ENCODE data around the gene CYLC1. TPM values are rescaled to one million over a fixed set of nuclear protein-coding genes. Genes with fewer than 3 reads are reported as not detected.

The CYLC1 gene
- total RNA-seq = not detected in 2 replicates

GRCh38 chrX:83860846-83861245 lies at the start of gene CYLC1:
CYLC1 (plus strand) TSS chrX:83861146; CDS start chrX:83861183, 37 bp downstream.

Measured in hair follicular keratinocyte (primary cell).